K562 (cell line): ENCODE results near the gene UNC119. TPM values are rescaled to one million over a fixed set of nuclear protein-coding genes. Genes with fewer than 3 reads are reported as not detected.

Experiments
- ATAC-seq: fragments of 200-7000 bp; cut with Tn5 transposase; 3 replicates; pipeline ENCODE4 v1.9.1; 2020; ENCODE audit warnings: moderate library complexity
- BruUV-seq: library from RNA; stranded (reverse); fragments of 400-500 nt; replicated peaks from 2 replicates; lab custom pipeline; 2021; lab: Mats Ljungman, UMichigan
- CTCF ChIA-PET: fragments of 300-600 bp; formaldehyde crosslinking; extraction: SDS; loops from one replicate; lab custom pipeline; 2021; ENCODE audit warnings: low intra/inter-chr PET ratio; lab: Yijun Ruan, JAX
- POLR2A ChIA-PET: fragments of 300-600, 350-650 bp; sonication (Branson Sonifier 250); formaldehyde crosslinking; extraction: SDS; loops from one replicate; lab custom pipeline; 2021; ENCODE audit warnings: antibody characterized with exemption, inconsistent platforms; lab: Yijun Ruan, JAX
- DNase-seq, 4 experiments: peaks; one replicate each; pipeline versions ENCODE4 v3.0.0 to v3.0.0-alpha.2; 2011 to 2018; ENCODE audit warnings: low spot score in 3 of 4, mixed read lengths in 3 of 4; ENCODE audit errors: extremely low read depth in 1 of 4
- FAIRE-seq: peaks from 2 replicates; lab custom pipeline; 2011; peaks lifted over from hg19 to GRCh38; lab: Jason Lieb, UNC
- H2AFZ ChIP-seq: 2 replicates; pipeline ENCODE4 v1.6.0; 2011; ENCODE audit warnings: low read depth, low read length, control low read depth, inconsistent platforms
- H3K27ac ChIP-seq: fragments of 200-600 bp; 3 replicates; pipeline ENCODE4 v1.8.0; 2011; ENCODE audit warnings: low read depth, mild to moderate bottlenecking, control low read depth, inconsistent platforms, low read length, moderate library complexity, mixed read lengths; ENCODE audit errors: extremely low read depth
- H3K27me3 ChIP-seq, 2 experiments: fragments of 300-600 bp in 1 of 2; 2 replicates in 1 of 2; 3 replicates in 1 of 2; pipeline versions ENCODE4 v1.6.0 to v1.8.0; 2011; ENCODE audit warnings: inconsistent platforms in 2 of 2, low read length in 2 of 2, mild to moderate bottlenecking in 1 of 2, mixed read lengths in 1 of 2, moderate library complexity in 1 of 2; ENCODE audit not compliant: control insufficient read depth in 2 of 2, insufficient read depth in 2 of 2
- H3K36me3 ChIP-seq: fragments of 300-600 bp; 3 replicates; pipeline ENCODE4 v1.8.0; 2011; ENCODE audit warnings: mild to moderate bottlenecking, low read length, inconsistent platforms; ENCODE audit not compliant: control insufficient read depth, insufficient read depth
- H3K4me1 ChIP-seq, 2 experiments: fragments of 200-600 bp in 1 of 2; replicated peaks in 1 of 2; 2 replicates in 1 of 2; 3 replicates in 1 of 2; pipeline versions ENCODE4 v1.5.1 to v1.8.0; 2011; ENCODE audit warnings: inconsistent platforms in 2 of 2, low read length in 2 of 2, mild to moderate bottlenecking in 1 of 2, mixed read lengths in 1 of 2, moderate library complexity in 1 of 2; ENCODE audit not compliant: control insufficient read depth in 2 of 2, insufficient read depth in 2 of 2
- H3K4me2 ChIP-seq: 2 replicates; pipeline ENCODE4 v1.6.1; 2011; ENCODE audit warnings: low read length, control low read depth, inconsistent platforms, mixed read lengths; ENCODE audit not compliant: insufficient read depth
- H3K4me3 ChIP-seq: fragments of 200-600 bp; sonication (generic), shearing (Covaris generic); 2 replicates; pipeline ENCODE4 v1.5.1; 2016; ENCODE audit warnings: control low read depth, inconsistent platforms
- H3K79me2 ChIP-seq: fragments of 200-600 bp; 3 replicates; pipeline ENCODE4 v1.8.0; 2011; ENCODE audit warnings: low read length, inconsistent platforms; ENCODE audit not compliant: control insufficient read depth, insufficient read depth
- H3K9ac ChIP-seq, 2 experiments: 2 replicates each; pipeline versions ENCODE4 v1.6.0 to v1.6.1; 2011; ENCODE audit warnings: low read depth in 2 of 2, low read length in 2 of 2, control low read depth in 1 of 2, inconsistent platforms in 1 of 2, mild to moderate bottlenecking in 1 of 2, mixed read lengths in 1 of 2; ENCODE audit not compliant: insufficient read depth in 1 of 2
- H3K9me1 ChIP-seq: one replicate; pipeline ENCODE4 v1.6.0; 2011; ENCODE audit warnings: inconsistent platforms, mild to moderate bottlenecking, low read length, moderate library complexity; ENCODE audit not compliant: control insufficient read depth, insufficient read depth
- H3K9me3 ChIP-seq: replicated peaks from 2 replicates; pipeline ENCODE4 v1.5.1; 2011; ENCODE audit warnings: low read depth, low read length, inconsistent platforms; ENCODE audit not compliant: control insufficient read depth, insufficient read depth
- H4K20me1 ChIP-seq: replicated peaks from 2 replicates; pipeline ENCODE4 v1.6.1; 2011; ENCODE audit warnings: low read length, inconsistent platforms, mixed read lengths; ENCODE audit not compliant: control insufficient read depth, insufficient read depth
- ARID1B ChIP-seq: fragments of 450-650 bp; IDR thresholded peaks from 2 replicates; pipeline ENCODE4 v1.6.1; 2016; ENCODE audit warnings: antibody characterized with exemption, mild to moderate bottlenecking, inconsistent platforms
- JUNB ChIP-seq: fragments of 450-650 bp; formaldehyde crosslinking; conservative IDR thresholded peaks from 2 replicates; pipeline ENCODE4 v1.4.0; 2020; ENCODE audit warnings: mild to moderate bottlenecking
- KDM1A ChIP-seq, 2 experiments: fragments of 450-650 bp; IDR thresholded peaks; 2 replicates each; pipeline ENCODE4 v1.6.1; 2016; ENCODE audit warnings: mild to moderate bottlenecking in 2 of 2
- KDM5B ChIP-seq: fragments of 200-600 bp; sonication (generic); IDR thresholded peaks from 2 replicates; pipeline ENCODE4 v1.6.1; 2012; ENCODE audit warnings: low read depth, mild to moderate bottlenecking, moderate library complexity, low read length, control low read depth, inconsistent platforms; ENCODE audit not compliant: insufficient replicate concordance
- PHF8 ChIP-seq: fragments of 200-600 bp; sonication (generic); IDR thresholded peaks from 2 replicates; pipeline ENCODE4 v1.6.1; 2012; ENCODE audit warnings: mixed run types, mild to moderate bottlenecking, inconsistent platforms, low read length, moderate library complexity, borderline replicate concordance
- POLR2AphosphoS2 ChIP-seq: IDR thresholded peaks from 2 replicates; pipeline ENCODE4 v1.6.1; 2012; ENCODE audit warnings: low read length, improper control_type of control experiment
- POLR3A ChIP-seq: IDR thresholded peaks from 2 replicates; pipeline ENCODE4 v1.6.1; 2011; ENCODE audit warnings: borderline replicate concordance, mild to moderate bottlenecking, moderate library complexity; ENCODE audit not compliant: insufficient read length, insufficient read depth; ENCODE audit errors: extremely low read depth
- PTRF ChIP-seq: fragments of 450-650 bp; IDR thresholded peaks from 2 replicates; pipeline ENCODE4 v1.6.1; 2016; ENCODE audit warnings: mild to moderate bottlenecking, missing genetic modification characterization, missing compliant biosample characterization
- THRAP3 ChIP-seq: fragments of 450-650 bp; IDR thresholded peaks from 2 replicates; pipeline ENCODE4 v1.6.1; 2016; ENCODE audit warnings: mild to moderate bottlenecking, inconsistent platforms, borderline replicate concordance
- ZNF121 ChIP-seq: sonication (generic); formaldehyde crosslinking; conservative IDR thresholded peaks from 2 replicates; pipeline ENCODE4 v1.8.0; 2022; ENCODE audit warnings: missing genetic modification reagents
- ZNF347 ChIP-seq: fragments of 450-650 bp; formaldehyde crosslinking; IDR thresholded peaks from 2 replicates; pipeline ENCODE4 v1.4.0; 2020; ENCODE audit warnings: low read depth, mild to moderate bottlenecking, moderate library complexity
- ZNF764 ChIP-seq: fragments of 250-450 bp; sonication (Bioruptor Pico); IDR thresholded peaks from 2 replicates; pipeline ENCODE4 v1.4.0; 2020; ENCODE audit warnings: low read depth, mild to moderate bottlenecking, moderate library complexity
- WGBS: fragments of 100-300 bp; shearing (Covaris generic); methylation state at CpG from one replicate; pipeline ENCODE4 v1.1.6; 2016; ENCODE audit warnings: low coverage, mixed read lengths; ENCODE audit not compliant: insufficient coverage; ENCODE audit errors: missing lambda C conversion rate; 5-methylcytosine and 5-hydroxymethylcytosine counted together
- in situ Hi-C: fragments of 300-500 bp; cut with MboI; formaldehyde crosslinking; loops from 4 replicates; pipeline ENCODE4 v1.15.0; 2018; ENCODE audit warnings: inconsistent platforms, mixed read lengths
- intact Hi-C: fragments of 100-400 bp; cut with micrococcal nuclease; formaldehyde crosslinking; loops from 2 replicates; pipeline ENCODE4 v1.14.2; 2022
- polyA plus RNA-seq, 8 experiments: library from polyadenylated mRNA; depleted of rRNA in 4 of 8; stranded (reverse) in 5 of 8; unstranded in 3 of 8; fragments of >200 nt; fragmentation: Nextera tagmentation in 2 of 8; fragmentation: Illumina TruSeq in 1 of 8; extraction: Ambion mirVana in 2 of 8; extraction: Trizol in 1 of 8; gene quantifications; 2 replicates each; pipeline versions ENCODE4 v1.2.1 to v1.2.3, GENCODE V29; 2011 to 2014; ENCODE audit warnings: inconsistent platforms in 1 of 8, missing spikeins in 1 of 8
- total RNA-seq, 7 experiments: library from RNA; depleted of rRNA in 6 of 7; stranded (reverse); fragments of >200 nt in 6 of 7; fragmentation: Illumina TruSeq in 2 of 7; extraction: Trizol in 2 of 7; gene quantifications; 2 replicates each; pipeline versions ENCODE4 v1.2.1 to v1.2.3, GENCODE V29; 2011 to 2021; ENCODE audit warnings: low replicate concordance in 1 of 7
- TF ChIP-seq, protein P1 (sequence below): sonication (generic); formaldehyde crosslinking; IDR thresholded peaks from 2 replicates; pipeline ENCODE4 v1.9.0; 2022; ENCODE audit warnings: mild to moderate bottlenecking, missing genetic modification reagents
- TF ChIP-seq, protein P2 (sequence below): IDR thresholded peaks from 2 replicates; pipeline ENCODE4 v1.6.1; 2012; ENCODE audit warnings: low read depth, low read length, improper control_type of control experiment, borderline replicate concordance
- TF ChIP-seq, protein P3 (sequence below): fragments of 450-650 bp; IDR thresholded peaks from 2 replicates; pipeline ENCODE4 v1.6.1; 2017; ENCODE audit warnings: antibody characterized with exemption

UNC119 gene
- total and polyA plus RNA-seq, 9 of the 15 experiments (the other 6 are each of a cell fraction or from before 2014, with no cell fraction given) = 0.37 to 47.7 (median 16.3) TPM

DNA sequence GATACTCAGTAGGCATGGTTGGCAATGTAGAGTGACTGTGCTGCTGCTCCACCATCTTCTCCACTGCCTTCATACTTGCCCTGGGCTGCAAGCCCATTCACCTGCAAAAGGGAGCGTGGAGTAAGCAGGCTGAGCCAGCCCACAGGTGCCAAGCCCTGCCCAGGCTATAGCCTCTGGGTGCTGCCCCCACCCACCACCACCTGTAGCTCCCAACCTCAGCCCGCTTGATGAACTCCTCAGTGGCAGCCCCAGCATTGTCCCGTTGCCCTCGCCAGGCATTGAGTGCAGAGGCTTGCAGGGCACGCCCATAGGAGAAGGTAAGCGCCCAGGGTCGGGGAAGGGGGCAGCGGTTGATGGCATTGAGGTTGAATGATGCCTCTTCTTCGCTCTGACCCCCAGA lies 21.1 kb upstream of the UNC119 start:
- Histone ChIP-seq H4K20me1 (0 out of 2 replicates have a peak, but pooled peaks cover 10% of the 10 kb centered on the region), H3K4me3 (no peak overlapping the region), H3K4me1 (peaks cover 34 to 40% of the 10 kb centered on the region in 2 experiments), H3K27ac (no peak overlapping the region), H3K79me2 (peaks cover 56% of the 10 kb centered on the region), H3K9ac (peak overlapping the region in 1 of 2 experiments; percentile 29; a peak in 1 of 4 replicates), H3K9me3 (no peaks in the 10 kb centered on the region), H3K4me2 (no peak overlapping the region), H3K27me3 (no peaks in the 10 kb centered on the region), H3K9me1 (peaks cover 18% of the 10 kb centered on the region), H3K36me3 (peaks cover 54% of the 10 kb centered on the region), H2AFZ (no peak overlapping the region)
- ATAC-seq (no peak), DNase-seq (no peak), FAIRE-seq (no peak)
- POLR2A ChIA-PET = interaction anchor here (0.6 to 4.8 kb wide), 4 partner anchors 11 to 230 kb away, joined by 3 to 26 read pairs (median 4); no protein-coding TSS in a partner anchor
- TF ChIP-seq, protein P1, sequence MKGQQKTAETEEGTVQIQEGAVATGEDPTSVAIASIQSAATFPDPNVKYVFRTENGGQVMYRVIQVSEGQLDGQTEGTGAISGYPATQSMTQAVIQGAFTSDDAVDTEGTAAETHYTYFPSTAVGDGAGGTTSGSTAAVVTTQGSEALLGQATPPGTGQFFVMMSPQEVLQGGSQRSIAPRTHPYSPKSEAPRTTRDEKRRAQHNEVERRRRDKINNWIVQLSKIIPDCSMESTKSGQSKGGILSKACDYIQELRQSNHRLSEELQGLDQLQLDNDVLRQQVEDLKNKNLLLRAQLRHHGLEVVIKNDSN (CRISPR knock-in tag) = no peak
- TF ChIP-seq THRAP3 (no peak), JUNB (CRISPR knock-in tag) (no peak), ZNF121 (CRISPR knock-in tag) (no peak), KDM5B (no peak), KDM1A (IDR thresholded peaks at IDR 0.05) (no peak), PTRF (tag) (no peak), ZNF347 (CRISPR knock-in tag) (no peak), PHF8 (no peak), ARID1B (no peak), ZNF764 (no peak), POLR2AphosphoS2 (no peak), POLR3A (no peak)
- TF ChIP-seq, protein P2, sequence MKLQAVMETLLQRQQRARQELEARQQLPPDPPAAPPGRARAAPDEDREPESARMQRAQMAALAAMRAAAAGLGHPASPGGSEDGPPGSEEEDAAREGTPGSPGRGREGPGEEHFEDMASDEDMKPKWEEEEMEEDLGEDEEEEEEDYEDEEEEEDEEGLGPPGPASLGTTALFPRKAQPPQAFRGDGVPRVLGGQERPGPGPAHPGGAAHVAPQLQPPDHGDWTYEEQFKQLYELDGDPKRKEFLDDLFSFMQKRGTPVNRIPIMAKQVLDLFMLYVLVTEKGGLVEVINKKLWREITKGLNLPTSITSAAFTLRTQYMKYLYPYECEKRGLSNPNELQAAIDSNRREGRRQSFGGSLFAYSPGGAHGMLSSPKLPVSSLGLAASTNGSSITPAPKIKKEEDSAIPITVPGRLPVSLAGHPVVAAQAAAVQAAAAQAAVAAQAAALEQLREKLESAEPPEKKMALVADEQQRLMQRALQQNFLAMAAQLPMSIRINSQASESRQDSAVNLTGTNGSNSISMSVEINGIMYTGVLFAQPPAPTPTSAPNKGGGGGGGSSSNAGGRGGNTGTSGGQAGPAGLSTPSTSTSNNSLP = no peak
- TF ChIP-seq, protein P3, sequence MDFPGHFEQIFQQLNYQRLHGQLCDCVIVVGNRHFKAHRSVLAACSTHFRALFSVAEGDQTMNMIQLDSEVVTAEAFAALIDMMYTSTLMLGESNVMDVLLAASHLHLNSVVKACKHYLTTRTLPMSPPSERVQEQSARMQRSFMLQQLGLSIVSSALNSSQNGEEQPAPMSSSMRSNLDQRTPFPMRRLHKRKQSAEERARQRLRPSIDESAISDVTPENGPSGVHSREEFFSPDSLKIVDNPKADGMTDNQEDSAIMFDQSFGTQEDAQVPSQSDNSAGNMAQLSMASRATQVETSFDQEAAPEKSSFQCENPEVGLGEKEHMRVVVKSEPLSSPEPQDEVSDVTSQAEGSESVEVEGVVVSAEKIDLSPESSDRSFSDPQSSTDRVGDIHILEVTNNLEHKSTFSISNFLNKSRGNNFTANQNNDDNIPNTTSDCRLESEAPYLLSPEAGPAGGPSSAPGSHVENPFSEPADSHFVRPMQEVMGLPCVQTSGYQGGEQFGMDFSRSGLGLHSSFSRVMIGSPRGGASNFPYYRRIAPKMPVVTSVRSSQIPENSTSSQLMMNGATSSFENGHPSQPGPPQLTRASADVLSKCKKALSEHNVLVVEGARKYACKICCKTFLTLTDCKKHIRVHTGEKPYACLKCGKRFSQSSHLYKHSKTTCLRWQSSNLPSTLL = no peak
- CTCF ChIA-PET = no interaction called here
- in situ Hi-C loops (no loop called here), intact Hi-C loops (no loop called here)
- BruUV-seq = no TSS peak
- 82% methylated on average over 9 of the region's 9 CpGs for WGBS
